Ectodermal cell (in vitro differentiated cells): ENCODE results near the gene MAGEB2. TPM values are rescaled to one million over a fixed set of nuclear protein-coding genes. Genes with fewer than 3 reads are reported as not detected.
"Not testable (repeated sequence)": the region's sequence is repeated elsewhere in the genome, so short reads cannot be mapped to it uniquely, and the experiment has no call there.

Experiments used
- H3K27ac ChIP-seq: 2 replicates; pipeline ENCODE4 v1.7.0; 2013; ENCODE audit warnings: mild to moderate bottlenecking, low read depth, low read length; ENCODE audit not compliant: insufficient read depth, poor library complexity, severe bottlenecking
- H3K27me3 ChIP-seq: 2 replicates; pipeline ENCODE4 v1.7.0; 2013; ENCODE audit warnings: mild to moderate bottlenecking, low read length; ENCODE audit not compliant: insufficient read depth, control insufficient read depth, poor library complexity, severe bottlenecking
- H3K36me3 ChIP-seq: one replicate; pipeline ENCODE4 v1.7.0; 2013; ENCODE audit warnings: low read length; ENCODE audit not compliant: control insufficient read depth, insufficient read depth
- H3K4me1 ChIP-seq: one replicate; pipeline ENCODE4 v1.7.0; 2013; ENCODE audit warnings: low read length; ENCODE audit not compliant: control insufficient read depth, insufficient read depth
- H3K4me3 ChIP-seq: 2 replicates; pipeline ENCODE4 v1.7.0; 2013; ENCODE audit warnings: low read depth, low read length, control low read depth; ENCODE audit not compliant: insufficient read depth
- H3K9me3 ChIP-seq: 2 replicates; pipeline ENCODE4 v1.7.0; 2013; ENCODE audit warnings: mild to moderate bottlenecking, low read length, moderate library complexity; ENCODE audit not compliant: control insufficient read depth
- WGBS, 2 experiments: methylation state at CpG; one replicate each; pipeline ENCODE4 v1.1.7; 2013; ENCODE audit warnings: missing lambda C conversion rate in 2 of 2; 5-methylcytosine and 5-hydroxymethylcytosine counted together
- polyA plus RNA-seq, 4 experiments: library from polyadenylated mRNA; stranded (reverse); fragments of 50-300 nt; gene quantifications; one replicate each; pipeline ENCODE4 v1.2.3, GENCODE V29; 2013

Gene MAGEB2, protein sequence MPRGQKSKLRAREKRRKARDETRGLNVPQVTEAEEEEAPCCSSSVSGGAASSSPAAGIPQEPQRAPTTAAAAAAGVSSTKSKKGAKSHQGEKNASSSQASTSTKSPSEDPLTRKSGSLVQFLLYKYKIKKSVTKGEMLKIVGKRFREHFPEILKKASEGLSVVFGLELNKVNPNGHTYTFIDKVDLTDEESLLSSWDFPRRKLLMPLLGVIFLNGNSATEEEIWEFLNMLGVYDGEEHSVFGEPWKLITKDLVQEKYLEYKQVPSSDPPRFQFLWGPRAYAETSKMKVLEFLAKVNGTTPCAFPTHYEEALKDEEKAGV
- not detected for polyA plus RNA-seq (2013, experiment 1 of 4)
- polyA plus RNA-seq (2013, experiment 2 of 4) = not detected
- not detected for polyA plus RNA-seq (2013, experiment 3 of 4)
- not detected for polyA plus RNA-seq (2013, experiment 4 of 4)

DNA sequence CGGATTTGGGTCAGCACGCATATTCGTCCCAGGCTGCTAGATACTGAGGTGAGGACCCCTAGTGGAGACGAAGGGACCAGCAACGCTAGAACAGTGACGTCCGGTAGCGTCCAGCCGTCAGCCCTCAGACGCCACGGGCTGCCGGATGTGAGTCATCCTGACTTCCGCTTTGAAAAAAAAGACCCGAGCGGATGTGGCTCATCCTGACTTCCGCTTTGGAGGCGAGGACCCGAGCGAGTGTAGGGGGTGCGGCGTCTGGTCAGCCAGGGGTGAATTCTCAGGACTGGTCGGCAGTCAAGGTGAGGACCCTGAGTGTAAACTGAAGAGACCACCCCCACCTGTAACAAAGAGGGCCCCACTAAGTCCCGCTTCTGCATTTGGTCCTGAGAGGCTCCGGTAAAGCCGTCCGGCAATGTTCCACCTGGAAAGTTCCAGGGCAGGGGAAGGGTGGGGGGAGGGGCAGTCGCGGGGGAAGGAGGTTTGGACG is at the start of gene MAGEB2:
MAGEB2 (plus strand) TSS at position 207 of the 487 bp plus-strand sequence. CDS start 3,018 bp downstream, outside the sequence.
- Histone ChIP-seq H3K27me3 (no peaks in the 10 kb centered on the region), H3K9me3 (no peaks in the 10 kb centered on the region), H3K4me3 (no peak within 1 kb of the TSS), H3K36me3 (no peaks in the 10 kb centered on the region), H3K27ac (no peak within 1 kb of the TSS), H3K4me1 (no peaks in the 10 kb centered on the region)
- 96% methylated on average over 28 to 29 of the region's 29 CpGs for WGBS, 2 experiments

DNA sequence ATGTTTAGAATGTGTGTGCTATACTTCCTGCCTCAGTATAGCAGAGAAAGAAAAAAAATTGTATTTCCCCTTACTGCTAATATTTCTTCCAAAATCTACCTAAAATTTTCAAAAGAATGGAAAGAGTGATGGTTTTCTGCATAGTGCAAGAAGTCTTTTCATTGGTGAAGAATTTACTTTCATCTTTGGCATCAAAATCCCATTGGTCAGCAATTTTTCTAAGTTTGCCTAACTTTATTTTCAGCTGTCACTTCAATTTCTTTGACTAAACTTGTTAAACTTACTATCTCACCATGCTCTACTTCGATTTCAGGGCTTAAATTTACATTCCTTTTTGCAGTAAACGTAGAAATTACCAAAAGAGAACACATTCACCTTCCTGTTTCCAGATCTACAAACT is 44.5 kb upstream of the MAGEB2 start:
- no peak overlapping the region for H3K27ac ChIP-seq
- no peaks in the 10 kb centered on the region for H3K27me3 ChIP-seq
- 87 to 96% methylated on average over 2 of the region's 2 CpGs for WGBS, 2 experiments
- H3K4me3 ChIP-seq = no peak overlapping the region
- no peaks in the 10 kb centered on the region for H3K9me3 ChIP-seq
- H3K4me1 ChIP-seq = no peaks in the 10 kb centered on the region
- no peaks in the 10 kb centered on the region for H3K36me3 ChIP-seq

DNA sequence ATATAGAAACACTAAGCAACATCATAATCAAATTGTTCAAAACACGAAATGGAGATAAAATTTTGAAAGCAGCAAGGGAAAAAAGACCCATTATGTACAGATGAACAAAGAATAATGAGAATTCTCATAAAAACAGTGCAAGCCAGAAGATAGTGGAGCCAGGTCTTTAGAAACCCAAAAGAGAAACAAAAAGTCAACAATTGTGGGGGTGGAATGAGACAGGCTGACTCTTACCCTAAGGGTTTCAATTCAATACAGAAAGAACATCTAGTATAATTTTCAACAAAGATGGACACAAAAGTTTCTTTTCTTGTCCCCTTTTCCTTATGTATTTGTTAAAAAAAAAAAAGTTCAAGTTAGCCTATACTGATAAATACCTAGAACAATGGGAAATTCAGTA is 34.0 kb upstream of the MAGEB2 start:
- Histone ChIP-seq H3K9me3 (no peaks in the 10 kb centered on the region), H3K4me3 (no peak overlapping the region), H3K36me3 (no peaks in the 10 kb centered on the region), H3K27ac (no peak overlapping the region), H3K4me1 (no peaks in the 10 kb centered on the region), H3K27me3 (no peaks in the 10 kb centered on the region)
- 100% methylated on average over 1 of the region's 1 CpG; no CpG with 5 or more reads in 1 of the 2 experiments for WGBS, 2 experiments

DNA sequence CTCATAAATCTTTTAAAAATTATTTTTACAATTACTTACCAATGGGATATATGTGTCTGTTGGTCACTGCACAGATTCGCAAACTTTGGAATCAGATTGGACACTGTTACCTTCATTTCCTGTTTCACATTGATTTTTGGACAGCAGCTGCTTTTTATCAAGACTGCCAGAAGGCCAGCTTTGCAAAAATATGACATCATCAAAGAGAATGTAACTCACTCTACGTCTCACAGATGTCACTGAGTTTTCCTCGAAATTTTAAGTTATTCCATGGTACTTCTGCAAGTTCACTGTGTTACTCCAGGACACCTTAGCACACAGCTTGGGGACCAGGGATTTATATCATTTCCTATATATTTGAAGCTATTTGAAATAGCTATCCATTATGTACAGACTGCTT is 31.8 kb upstream of the MAGEB2 start:
- H3K4me1 ChIP-seq = no peaks in the 10 kb centered on the region
- H3K36me3 ChIP-seq = no peaks in the 10 kb centered on the region
- H3K27me3 ChIP-seq = no peaks in the 10 kb centered on the region
- no peaks in the 10 kb centered on the region for H3K9me3 ChIP-seq
- 94 to 98% methylated on average over 3 of the region's 3 CpGs for WGBS, 2 experiments
- no peak overlapping the region for H3K4me3 ChIP-seq
- H3K27ac ChIP-seq = no peak overlapping the region

DNA sequence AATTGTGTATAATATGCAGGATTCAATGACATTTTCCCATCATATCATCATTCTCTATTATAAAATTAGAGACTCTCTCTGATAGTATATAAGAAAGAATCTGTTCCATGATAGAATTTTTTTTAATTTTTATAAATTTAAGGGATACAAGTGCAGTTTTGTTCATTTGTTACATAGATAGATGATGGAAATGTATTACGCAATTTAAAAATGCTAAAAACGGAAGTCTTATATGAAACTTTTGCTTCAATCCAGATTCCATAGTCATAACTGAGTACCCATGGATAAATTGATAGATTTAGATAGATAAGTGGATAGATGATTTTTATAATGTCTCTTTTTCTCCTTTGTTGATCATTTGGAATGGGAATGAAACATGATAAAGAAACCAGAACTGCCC is 24.9 kb upstream of the MAGEB2 start:
- Histone ChIP-seq H3K36me3 (no peaks in the 10 kb centered on the region), H3K27ac (no peak overlapping the region), H3K4me1 (no peaks in the 10 kb centered on the region), H3K27me3 (no peaks in the 10 kb centered on the region), H3K9me3 (no peaks in the 10 kb centered on the region), H3K4me3 (no peak overlapping the region)
- 100% methylated on average over 2 of the region's 2 CpGs for WGBS, 2 experiments

DNA sequence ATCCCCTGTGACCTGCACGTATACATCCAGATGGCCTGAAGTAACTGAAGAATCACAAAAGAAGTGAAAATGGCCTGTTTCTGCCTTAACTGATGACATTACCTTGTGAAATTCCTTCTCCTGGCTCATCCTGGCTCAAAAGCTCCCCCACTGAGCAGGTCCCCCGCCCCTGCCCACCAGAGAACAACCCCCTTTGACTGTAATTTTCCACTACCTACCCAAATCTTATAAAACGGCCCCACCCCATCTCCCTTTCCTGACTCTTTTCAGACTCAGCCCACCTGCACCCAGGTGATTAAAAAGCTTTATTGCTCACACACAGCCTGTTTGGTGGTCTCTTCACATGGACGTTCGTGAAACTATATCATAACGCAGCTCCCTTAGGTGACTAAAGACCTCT is 21.5 kb upstream of the MAGEB2 start:
- H3K27ac ChIP-seq, H3K4me1 ChIP-seq, H3K9me3 ChIP-seq, H3K27me3 ChIP-seq, H3K36me3 ChIP-seq, H3K4me3 ChIP-seq: not testable (repeated sequence)
- WGBS, 2 experiments = 38 to 65% methylated on average over 2 to 4 of the region's 6 CpGs

DNA sequence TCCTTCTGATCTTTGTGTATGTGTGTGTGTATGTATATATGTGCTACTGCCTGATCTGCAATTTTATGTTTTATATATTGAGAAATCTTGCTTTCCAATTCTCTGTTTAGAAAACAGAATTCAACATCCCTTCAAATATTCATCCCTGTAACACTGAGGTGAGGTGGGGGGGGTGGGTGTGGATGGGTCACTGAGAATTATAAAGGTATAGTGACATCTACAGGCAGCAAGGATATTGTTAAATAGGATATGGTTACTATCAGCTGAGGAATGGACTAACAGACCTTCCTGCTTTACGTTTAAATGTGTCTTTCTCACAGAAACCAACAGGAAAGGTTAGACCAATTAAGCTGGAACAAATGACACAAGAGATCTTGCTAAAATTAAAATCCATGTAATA is 19.0 kb upstream of the MAGEB2 start:
- Histone ChIP-seq H3K27ac (no peak overlapping the region), H3K4me1 (no peaks in the 10 kb centered on the region), H3K9me3 (no peaks in the 10 kb centered on the region), H3K36me3 (no peaks in the 10 kb centered on the region), H3K27me3 (no peaks in the 10 kb centered on the region), H3K4me3 (no peak overlapping the region)
- 29 to 33% methylated on average over 1 of the region's 1 CpG for WGBS, 2 experiments

DNA sequence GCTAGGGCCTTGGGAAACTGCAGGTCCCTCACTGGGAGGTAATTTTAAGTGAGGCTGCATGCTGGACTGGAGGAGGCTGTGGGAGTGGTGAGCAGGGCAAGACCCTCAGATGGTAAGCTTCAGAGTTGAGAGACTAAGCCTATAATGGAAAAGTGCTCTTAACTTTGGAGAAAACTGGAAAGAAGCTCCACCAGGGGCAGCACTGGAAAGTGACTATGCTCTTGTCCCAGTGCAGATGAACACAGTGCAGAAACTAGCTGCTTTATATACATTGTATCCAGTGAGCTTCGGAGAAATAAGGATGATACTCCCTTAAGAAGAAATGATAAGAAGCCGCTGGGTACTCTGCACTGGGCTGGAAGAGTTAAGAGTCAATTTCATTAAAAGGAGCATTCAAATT is 3.2 kb upstream of the MAGEB2 start:
- Histone ChIP-seq H3K4me3 (no peak overlapping the region), H3K27me3 (no peaks in the 10 kb centered on the region), H3K9me3 (no peaks in the 10 kb centered on the region), H3K27ac (no peak overlapping the region), H3K36me3 (no peaks in the 10 kb centered on the region), H3K4me1 (no peaks in the 10 kb centered on the region)
- 90 to 94% methylated on average over 2 of the region's 2 CpGs for WGBS, 2 experiments

DNA sequence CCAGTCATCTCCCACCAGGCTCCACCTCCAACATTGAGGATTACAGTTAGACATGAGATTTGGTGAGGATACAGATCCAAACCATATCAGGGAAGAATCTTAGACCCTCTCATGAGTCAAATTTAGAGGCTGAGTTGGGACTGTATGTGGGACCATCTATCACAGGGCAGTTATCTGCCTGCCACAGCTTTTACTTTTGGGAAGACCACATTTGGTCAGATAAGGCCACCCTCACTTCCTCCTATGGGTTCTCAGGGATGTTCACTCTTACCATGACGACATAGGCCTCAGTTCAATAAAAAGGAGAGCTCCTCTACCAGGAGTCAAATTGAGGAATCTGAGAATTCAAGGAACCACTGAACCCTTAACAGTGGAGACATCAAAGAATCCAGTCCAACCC is 2.1 kb downstream of the MAGEB2 start:
- Histone ChIP-seq H3K27me3 (no peaks in the 10 kb centered on the region), H3K36me3 (no peaks in the 10 kb centered on the region), H3K9me3 (no peaks in the 10 kb centered on the region), H3K4me1 (no peaks in the 10 kb centered on the region), H3K4me3 (no peak overlapping the region), H3K27ac (no peak overlapping the region)
- WGBS, 2 experiments = 96 to 100% methylated on average over 1 of the region's 1 CpG

DNA sequence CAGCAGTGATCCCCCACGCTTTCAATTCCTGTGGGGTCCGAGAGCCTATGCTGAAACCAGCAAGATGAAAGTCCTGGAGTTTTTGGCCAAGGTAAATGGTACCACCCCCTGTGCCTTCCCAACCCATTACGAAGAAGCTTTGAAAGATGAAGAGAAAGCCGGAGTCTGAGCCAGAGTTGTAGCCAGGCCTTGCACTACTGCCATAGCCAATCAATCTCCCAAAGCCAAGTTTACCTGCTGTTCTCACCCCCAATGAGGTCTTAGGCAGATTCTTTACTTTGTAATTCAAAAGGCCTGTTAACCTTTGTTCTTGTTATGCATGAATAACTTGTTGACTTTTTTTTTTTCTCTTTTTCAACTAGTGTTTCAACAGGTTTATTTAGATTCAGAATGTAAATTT is 4.0 kb downstream of the MAGEB2 start:
- no peak overlapping the region for H3K4me3 ChIP-seq
- H3K27ac ChIP-seq = no peak overlapping the region
- H3K27me3 ChIP-seq = no peaks in the 10 kb centered on the region
- H3K9me3 ChIP-seq = no peaks in the 10 kb centered on the region
- H3K4me1 ChIP-seq = no peaks in the 10 kb centered on the region
- H3K36me3 ChIP-seq = no peaks in the 10 kb centered on the region
- WGBS, 2 experiments = 53 to 57% methylated on average over 4 of the region's 4 CpGs
